Mesenchymal stem cell (in vitro differentiated cells and primary cell): ENCODE measurements around the gene H1-8.
A peak's percentile ranks its signal among the peaks of the same experiment; 100 is the strongest.

Experiments used
- DNase-seq: peaks from one replicate; pipeline ENCODE4 v3.0.0-alpha.2; 2013
- H2AFZ ChIP-seq: one replicate; pipeline ENCODE4 v1.6.1; 2013; ENCODE audit warnings: low read depth, mild to moderate bottlenecking, control low read depth, inconsistent platforms, low read length, moderate library complexity
- H2AK5ac ChIP-seq: 2 replicates; pipeline ENCODE4 v1.6.1; 2013; ENCODE audit warnings: low read length, moderate library complexity, mild to moderate bottlenecking, inconsistent platforms; ENCODE audit not compliant: severe bottlenecking
- H2BK120ac ChIP-seq: one replicate; pipeline ENCODE4 v1.6.1; 2013; ENCODE audit warnings: low read depth, mild to moderate bottlenecking, inconsistent platforms, low read length, moderate library complexity
- H2BK12ac ChIP-seq, 2 experiments: one replicate each; pipeline ENCODE4 v1.6.1; 2013; ENCODE audit warnings: inconsistent platforms in 2 of 2, low read length in 2 of 2, mild to moderate bottlenecking in 2 of 2, moderate library complexity in 2 of 2, control low read depth in 1 of 2
- H2BK15ac ChIP-seq: one replicate; pipeline ENCODE4 v1.6.1; 2013; ENCODE audit warnings: mild to moderate bottlenecking, low read depth, inconsistent platforms; ENCODE audit not compliant: poor library complexity, severe bottlenecking
- H2BK5ac ChIP-seq: 2 replicates; pipeline ENCODE4 v1.6.1; 2013; ENCODE audit warnings: low read depth, mild to moderate bottlenecking, low read length, control low read depth, inconsistent platforms; ENCODE audit not compliant: poor library complexity, severe bottlenecking
- H3K14ac ChIP-seq, 2 experiments: one replicate each; pipeline ENCODE4 v1.6.1; 2013; ENCODE audit warnings: inconsistent platforms in 2 of 2, low read length in 2 of 2, control low read depth in 1 of 2, mild to moderate bottlenecking in 1 of 2, moderate library complexity in 1 of 2
- H3K18ac ChIP-seq, 2 experiments: one replicate each; pipeline ENCODE4 v1.6.1; 2013; ENCODE audit warnings: inconsistent platforms in 2 of 2, low read length in 2 of 2, control low read depth in 1 of 2, low read depth in 1 of 2, mild to moderate bottlenecking in 1 of 2
- H3K23ac ChIP-seq, 2 experiments: one replicate each; pipeline ENCODE4 v1.6.1; 2013; ENCODE audit warnings: inconsistent platforms in 2 of 2, low read length in 2 of 2, mild to moderate bottlenecking in 2 of 2, moderate library complexity in 2 of 2, control low read depth in 1 of 2
- H3K27ac ChIP-seq: 2 replicates; pipeline ENCODE4 v1.5.1; 2013; ENCODE audit warnings: mild to moderate bottlenecking, moderate library complexity, low read length, control low read depth, inconsistent platforms; ENCODE audit not compliant: poor library complexity, severe bottlenecking
- H3K27me3 ChIP-seq, 2 experiments: 2 replicates each; pipeline versions ENCODE4 v1.6.1 to v1.7.0; 2013; ENCODE audit warnings: low read length in 2 of 2, mild to moderate bottlenecking in 2 of 2, moderate library complexity in 2 of 2, control low read depth in 1 of 2, inconsistent platforms in 1 of 2; ENCODE audit not compliant: control insufficient read depth in 1 of 2, insufficient read depth in 1 of 2
- H3K36me3 ChIP-seq, 2 experiments: 2 replicates each; pipeline versions ENCODE4 v1.6.1 to v1.7.0; 2013; ENCODE audit warnings: low read length in 2 of 2, control low read depth in 1 of 2, inconsistent platforms in 1 of 2, low read depth in 1 of 2, mild to moderate bottlenecking in 1 of 2; ENCODE audit not compliant: insufficient read depth in 2 of 2, control insufficient read depth in 1 of 2
- H3K4ac ChIP-seq, 2 experiments: one replicate each; pipeline ENCODE4 v1.6.1; 2013; ENCODE audit warnings: inconsistent platforms in 2 of 2, low read length in 2 of 2, mild to moderate bottlenecking in 2 of 2, moderate library complexity in 2 of 2, control low read depth in 1 of 2, low read depth in 1 of 2
- H3K4me1 ChIP-seq: 2 replicates; pipeline ENCODE4 v1.6.1; 2013; ENCODE audit warnings: low read depth, low read length, control low read depth; ENCODE audit not compliant: control insufficient read depth, insufficient read depth
- H3K4me2 ChIP-seq: 2 replicates; pipeline ENCODE4 v1.6.1; 2013; ENCODE audit warnings: low read length, mild to moderate bottlenecking, inconsistent platforms; ENCODE audit not compliant: poor library complexity, severe bottlenecking
- H3K4me3 ChIP-seq, 2 experiments: 2 replicates each; pipeline versions ENCODE4 v1.5.1 to v1.7.0; 2013; ENCODE audit warnings: low read length in 2 of 2, mild to moderate bottlenecking in 2 of 2, control low read depth in 1 of 2, low read depth in 1 of 2; ENCODE audit not compliant: insufficient read depth in 1 of 2
- H3K79me1 ChIP-seq: replicated peaks from 2 replicates; pipeline ENCODE4 v1.6.1; 2013; ENCODE audit warnings: mild to moderate bottlenecking, control low read depth, low read length, inconsistent platforms; ENCODE audit not compliant: poor library complexity, severe bottlenecking
- H3K9ac ChIP-seq: 2 replicates; pipeline ENCODE4 v1.7.0; 2013; ENCODE audit warnings: mild to moderate bottlenecking, low read length, moderate library complexity
- H3K9me3 ChIP-seq: 2 replicates; pipeline ENCODE4 v1.7.0; 2013; ENCODE audit warnings: mild to moderate bottlenecking, low read length; ENCODE audit not compliant: control insufficient read depth
- H4K8ac ChIP-seq: one replicate; pipeline ENCODE4 v1.6.1; 2013; ENCODE audit warnings: inconsistent platforms, mild to moderate bottlenecking, low read length, moderate library complexity
- H4K91ac ChIP-seq: one replicate; pipeline ENCODE4 v1.6.1; 2013; ENCODE audit warnings: mild to moderate bottlenecking, low read length, inconsistent platforms
- WGBS: methylation state at CpG from one replicate; pipeline ENCODE4 v1.1.7; 2013; ENCODE audit warnings: mixed read lengths; 5-methylcytosine and 5-hydroxymethylcytosine counted together

H1-8 gene

GRCh38 chr3:129501630-129502029 is 41.3 kb upstream of the H1-8 start:
- H3K9ac ChIP-seq: no peak overlapping the region
- H2AK5ac ChIP-seq: no peak overlapping the region
- H2BK5ac ChIP-seq: no peak overlapping the region
- no peak overlapping the region for H2BK120ac ChIP-seq
- H3K18ac ChIP-seq: no peak overlapping the region
- H3K4me3 ChIP-seq: no peak overlapping the region
- no peak overlapping the region for H2AFZ ChIP-seq
- H3K23ac ChIP-seq: no peak overlapping the region
- no peaks in the 10 kb centered on the region for H3K27me3 ChIP-seq
- H3K9me3 ChIP-seq: no peaks in the 10 kb centered on the region
- peaks cover 34 to 63% of the 10 kb centered on the region in 2 experiments for H3K36me3 ChIP-seq
- no peak overlapping the region for H2BK15ac ChIP-seq
- no peak overlapping the region for H2BK12ac ChIP-seq
- H3K79me1 ChIP-seq: no peaks in the 10 kb centered on the region
- H3K27ac ChIP-seq: no peak overlapping the region
- no peak for DNase-seq
- 92% methylated on average over 4 of the region's 5 CpGs for WGBS
- H3K4ac ChIP-seq: no peak overlapping the region
- H3K4me2 ChIP-seq: no peak overlapping the region
- H3K14ac ChIP-seq: no peak overlapping the region
- H4K8ac ChIP-seq: no peak overlapping the region
- peaks cover 11% of the 10 kb centered on the region for H3K4me1 ChIP-seq
- no peak overlapping the region for H4K91ac ChIP-seq

DNA sequence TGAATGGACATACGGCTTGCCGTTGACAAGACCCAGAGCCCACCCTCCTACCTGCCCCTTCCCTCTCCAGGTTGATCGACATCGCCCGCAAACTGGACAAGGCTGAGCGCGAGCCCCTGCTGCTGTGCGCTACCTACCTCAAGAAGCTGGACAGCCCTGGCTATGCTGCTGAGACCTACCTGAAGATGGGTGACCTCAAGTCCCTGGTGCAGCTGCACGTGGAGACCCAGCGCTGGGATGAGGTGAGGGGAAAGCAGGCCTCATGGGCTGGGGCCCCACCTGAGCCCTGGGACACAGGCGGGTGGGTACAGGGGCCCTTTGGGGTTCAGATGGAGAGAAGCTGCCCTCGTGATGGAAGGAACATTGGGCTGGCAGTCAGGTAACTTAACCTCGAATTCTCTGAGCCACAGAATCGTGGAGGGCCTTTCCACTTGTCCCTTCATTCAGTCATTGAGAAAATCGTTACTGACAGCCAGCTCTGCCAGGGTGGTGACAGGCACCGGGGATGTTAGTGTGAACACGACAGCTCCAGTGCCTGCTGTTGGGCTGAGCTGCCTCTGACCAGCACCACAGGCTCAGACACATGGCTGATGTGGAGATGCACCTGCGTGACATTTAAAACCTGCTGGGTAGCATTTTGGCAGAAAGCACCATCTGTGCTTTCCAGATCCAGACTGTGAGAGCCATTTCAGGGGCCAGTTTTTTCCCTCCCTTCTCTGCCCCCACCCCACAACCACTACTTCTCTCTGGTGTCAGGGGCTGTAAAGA is 40.1 kb upstream of the H1-8 start:
- no peak overlapping the region for H3K14ac ChIP-seq
- H3K4me1 ChIP-seq: peaks cover 11% of the 10 kb centered on the region
- H3K9me3 ChIP-seq: no peaks in the 10 kb centered on the region
- no peak overlapping the region for H2AFZ ChIP-seq
- no peak overlapping the region for H3K4me3 ChIP-seq
- no peak overlapping the region for H2BK5ac ChIP-seq
- peaks cover 43 to 65% of the 10 kb centered on the region in 2 experiments for H3K36me3 ChIP-seq
- no peak overlapping the region for H2AK5ac ChIP-seq
- no peak for DNase-seq
- WGBS: 98% methylated on average over 18 of the region's 18 CpGs
- no peaks in the 10 kb centered on the region for H3K79me1 ChIP-seq
- no peak overlapping the region for H3K9ac ChIP-seq
- H3K27ac ChIP-seq: no peak overlapping the region
- H2BK120ac ChIP-seq: no peak overlapping the region
- H2BK12ac ChIP-seq: no peak overlapping the region
- H4K8ac ChIP-seq: no peak overlapping the region
- H3K4ac ChIP-seq: no peak overlapping the region
- no peak overlapping the region for H4K91ac ChIP-seq
- H2BK15ac ChIP-seq: no peak overlapping the region
- H3K27me3 ChIP-seq: no peaks in the 10 kb centered on the region
- no peak overlapping the region for H3K4me2 ChIP-seq
- no peak overlapping the region for H3K18ac ChIP-seq
- no peak overlapping the region for H3K23ac ChIP-seq

GRCh38 chr3:129503471-129504291 is 39.3 kb upstream of the H1-8 start:
- no peak overlapping the region for H2AFZ ChIP-seq
- H2BK120ac ChIP-seq: no peak overlapping the region
- no peak overlapping the region for H3K9ac ChIP-seq
- no peaks in the 10 kb centered on the region for H3K27me3 ChIP-seq
- H3K14ac ChIP-seq: no peak overlapping the region
- peaks cover 43 to 74% of the 10 kb centered on the region in 2 experiments for H3K36me3 ChIP-seq
- H2BK15ac ChIP-seq: no peak overlapping the region
- H3K79me1 ChIP-seq: no peaks in the 10 kb centered on the region
- H3K4me1 ChIP-seq: peaks cover 8% of the 10 kb centered on the region
- no peak overlapping the region for H3K4me3 ChIP-seq
- H3K27ac ChIP-seq: no peak overlapping the region
- no peaks in the 10 kb centered on the region for H3K9me3 ChIP-seq
- no peak overlapping the region for H3K18ac ChIP-seq
- WGBS: 91% methylated on average over 12 of the region's 13 CpGs
- no peak overlapping the region for H2AK5ac ChIP-seq
- H4K8ac ChIP-seq: no peak overlapping the region
- no peak overlapping the region for H2BK12ac ChIP-seq
- H3K23ac ChIP-seq: no peak overlapping the region
- DNase-seq: peak; percentile 22
- H3K4me2 ChIP-seq: no peak overlapping the region
- H3K4ac ChIP-seq: no peak overlapping the region
- no peak overlapping the region for H2BK5ac ChIP-seq
- H4K91ac ChIP-seq: no peak overlapping the region

DNA sequence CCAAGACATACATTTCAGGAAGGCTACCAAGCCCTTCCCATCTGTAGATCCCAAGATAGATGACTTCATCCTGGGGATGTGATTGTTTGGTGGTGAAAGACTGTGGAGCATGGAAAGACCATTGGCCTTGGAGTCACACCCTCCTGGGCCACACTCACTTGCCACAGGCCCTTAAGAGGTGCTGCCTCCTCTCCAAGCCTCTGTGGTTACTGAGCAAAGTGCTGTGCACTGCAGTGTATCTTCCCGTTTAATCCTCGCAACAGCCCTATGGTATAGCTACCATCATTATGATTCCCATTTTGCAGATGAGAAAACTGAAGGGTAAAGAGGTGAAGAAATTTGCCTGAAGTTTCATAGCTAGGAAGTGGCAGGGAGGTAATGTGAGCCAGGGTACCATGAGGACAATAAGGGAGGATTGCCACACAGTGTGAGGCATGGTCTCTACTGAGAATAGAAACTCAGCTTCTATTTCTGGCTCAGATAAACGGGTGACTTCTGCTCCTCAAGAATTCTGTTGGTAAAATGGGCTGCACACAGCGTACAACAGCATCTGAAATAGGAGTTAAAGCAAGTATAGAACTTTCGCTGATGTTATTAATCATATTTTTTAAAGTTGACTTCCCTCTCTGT is 38.4 kb upstream of the H1-8 start:
- Histone ChIP-seq H3K23ac (no peak overlapping the region), H3K36me3 (peaks cover 43 to 83% of the 10 kb centered on the region in 2 experiments), H3K4me1 (peaks cover 5% of the 10 kb centered on the region), H2BK5ac (no peak overlapping the region), H2AFZ (no peak overlapping the region), H3K79me1 (no peaks in the 10 kb centered on the region), H3K4me2 (no peak overlapping the region), H2BK15ac (no peak overlapping the region), H2BK12ac (no peak overlapping the region), H3K4ac (no peak overlapping the region), H3K9me3 (no peaks in the 10 kb centered on the region), H3K27me3 (no peaks in the 10 kb centered on the region), H4K91ac (no peak overlapping the region), H3K4me3 (no peak overlapping the region), H3K14ac (no peak overlapping the region), H4K8ac (no peak overlapping the region), H3K18ac (no peak overlapping the region), H3K9ac (no peak overlapping the region), H3K27ac (no peak overlapping the region), H2BK120ac (no peak overlapping the region), H2AK5ac (no peak overlapping the region)
- WGBS: 97% methylated on average over 4 of the region's 5 CpGs
- no peak for DNase-seq
